AG20443 (cell line): ENCODE results near the gene CARD9.
"Not testable (repeated sequence)": the region's sequence is repeated elsewhere in the genome, so short reads cannot be mapped to it uniquely, and the experiment has no call there.

Source experiments
- DNase-seq: peaks from one replicate; pipeline ENCODE4 v3.0.0; 2012; ENCODE audit warnings: low spot score, mixed read lengths

CARD9 gene

DNA sequence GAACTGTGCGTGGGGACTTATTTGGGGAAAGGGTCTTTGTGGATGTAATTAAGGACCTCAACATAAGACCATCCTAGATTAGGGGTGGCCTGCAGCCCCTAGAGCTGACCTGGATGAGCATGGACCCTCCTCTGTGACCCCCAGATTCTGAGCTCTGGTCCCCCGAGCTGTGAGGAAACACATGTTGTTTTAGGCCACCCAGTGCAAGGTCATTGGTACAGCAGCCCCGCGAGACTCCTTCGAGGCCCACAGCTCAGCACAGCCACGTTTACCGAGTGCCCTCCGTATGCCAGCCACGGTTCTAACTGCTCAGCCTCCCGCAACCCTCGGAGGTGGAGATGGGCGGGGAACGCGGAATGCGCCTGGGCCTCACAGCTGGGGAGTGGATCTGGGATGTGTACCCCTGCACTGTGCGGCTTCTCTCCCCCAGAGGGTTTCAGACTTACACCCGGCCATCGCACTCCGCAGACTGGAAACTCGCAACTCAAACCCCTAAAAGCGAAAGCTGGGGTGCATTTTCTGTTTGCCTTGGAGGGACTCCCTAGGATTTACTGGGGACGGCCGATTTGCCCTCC, 50.6 kb downstream of the CARD9 start:
- DNase-seq = no peak

DNA sequence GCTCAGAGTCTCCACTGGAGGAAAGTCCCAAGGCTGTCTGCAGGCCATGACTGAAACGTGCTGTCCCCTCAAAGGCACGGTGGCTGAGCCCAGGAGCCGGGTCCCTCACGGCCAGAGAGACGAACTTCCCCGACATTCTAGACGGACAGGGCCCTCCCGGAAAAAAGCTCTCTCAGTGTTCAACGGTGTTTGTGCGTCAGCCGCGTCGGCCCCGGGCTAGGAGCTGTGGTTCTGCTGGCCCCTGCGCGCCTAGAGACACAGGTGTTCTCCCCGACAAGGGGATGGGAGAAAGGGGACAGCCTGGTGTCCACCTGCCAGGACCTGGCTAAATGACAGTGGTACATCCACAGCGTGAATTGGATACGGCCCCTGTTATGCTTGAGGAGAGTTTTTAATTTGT, 51.9 kb downstream of the CARD9 start:
- DNase-seq = no peak

DNA sequence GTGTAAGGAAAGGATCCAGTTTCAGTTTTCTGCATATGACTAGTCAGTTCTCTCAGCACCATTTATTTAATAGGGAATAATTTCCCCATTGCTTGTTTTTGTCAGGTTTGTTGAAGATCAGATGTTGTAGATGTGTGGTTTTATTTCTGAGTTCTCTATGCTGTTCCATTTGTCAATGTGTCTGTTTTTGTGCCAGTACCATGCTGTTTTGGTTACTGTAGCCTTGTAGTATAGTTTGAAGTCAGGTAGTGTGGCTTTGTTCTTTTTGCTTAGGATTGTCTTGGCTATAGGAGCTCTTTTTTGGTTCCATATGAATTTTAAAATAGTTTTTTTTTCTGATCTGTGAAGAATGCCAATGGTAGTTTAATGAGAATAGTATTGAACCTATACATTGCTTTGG, 52.5 kb downstream of the CARD9 start:
- not testable (repeated sequence) for DNase-seq

DNA sequence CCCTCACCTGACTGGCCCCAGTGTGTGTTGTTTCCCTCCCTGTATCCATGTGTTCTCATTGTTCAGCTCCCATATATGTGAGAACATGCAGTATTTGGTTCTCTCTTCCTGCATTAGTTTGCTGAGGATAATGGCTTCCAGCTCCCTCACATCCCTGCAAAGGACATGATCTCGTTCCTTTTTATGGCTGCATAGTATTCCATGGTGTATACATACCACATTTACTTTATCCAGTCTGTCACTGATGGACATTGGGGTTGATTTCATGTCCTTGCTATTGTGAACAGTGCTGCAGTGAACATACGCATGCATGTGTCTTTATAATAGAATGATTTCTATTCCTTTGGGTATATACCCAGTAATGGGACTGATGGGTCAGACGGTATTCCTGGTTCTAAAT, 53.5 kb downstream of the CARD9 start:
- DNase-seq = not testable (repeated sequence)

DNA sequence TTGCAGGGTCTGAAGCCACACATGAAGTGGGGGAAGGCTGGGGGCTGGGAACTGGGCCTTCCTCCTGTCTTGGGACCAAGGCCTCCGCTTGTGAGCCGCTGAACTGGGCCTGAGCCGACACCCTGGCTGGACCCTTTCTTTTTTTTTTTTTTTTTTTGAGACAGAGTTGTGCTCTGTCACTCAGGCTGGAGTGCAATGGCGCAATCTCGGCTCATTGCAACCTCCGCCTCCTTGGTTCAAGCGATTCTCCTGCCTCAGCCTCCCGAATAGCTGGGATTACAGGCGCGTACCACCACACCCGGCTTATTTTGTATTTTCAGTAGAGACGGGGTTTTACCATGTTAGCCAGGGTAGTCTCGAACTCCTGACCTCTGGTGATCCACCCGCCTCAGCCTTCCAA, 54.2 kb downstream of the CARD9 start:
- DNase-seq = not testable (repeated sequence)

DNA sequence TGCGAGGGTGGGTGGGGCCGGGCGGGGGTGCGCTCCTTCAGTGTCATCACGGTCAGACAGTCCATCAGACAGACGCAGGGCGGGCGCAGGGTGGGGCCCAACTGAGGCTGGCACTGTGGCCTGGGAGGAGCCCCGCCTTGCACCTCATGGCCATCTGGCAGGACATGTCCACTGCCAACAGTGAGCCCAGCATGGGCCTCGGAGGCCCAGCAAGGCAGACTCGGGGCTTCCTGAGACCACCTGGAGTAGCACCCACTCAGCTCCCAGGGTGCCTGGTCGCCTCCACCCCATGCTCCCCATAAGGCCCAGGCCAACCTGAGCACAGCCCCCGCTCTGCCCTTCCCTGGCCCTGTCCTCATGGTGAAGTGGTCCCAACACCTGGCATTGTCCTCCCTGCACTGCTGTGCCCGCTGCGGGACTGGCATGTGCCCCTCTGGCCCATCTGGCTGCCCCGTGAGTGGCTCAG, 54.7 kb downstream of the CARD9 start:
- no peak for DNase-seq

DNA sequence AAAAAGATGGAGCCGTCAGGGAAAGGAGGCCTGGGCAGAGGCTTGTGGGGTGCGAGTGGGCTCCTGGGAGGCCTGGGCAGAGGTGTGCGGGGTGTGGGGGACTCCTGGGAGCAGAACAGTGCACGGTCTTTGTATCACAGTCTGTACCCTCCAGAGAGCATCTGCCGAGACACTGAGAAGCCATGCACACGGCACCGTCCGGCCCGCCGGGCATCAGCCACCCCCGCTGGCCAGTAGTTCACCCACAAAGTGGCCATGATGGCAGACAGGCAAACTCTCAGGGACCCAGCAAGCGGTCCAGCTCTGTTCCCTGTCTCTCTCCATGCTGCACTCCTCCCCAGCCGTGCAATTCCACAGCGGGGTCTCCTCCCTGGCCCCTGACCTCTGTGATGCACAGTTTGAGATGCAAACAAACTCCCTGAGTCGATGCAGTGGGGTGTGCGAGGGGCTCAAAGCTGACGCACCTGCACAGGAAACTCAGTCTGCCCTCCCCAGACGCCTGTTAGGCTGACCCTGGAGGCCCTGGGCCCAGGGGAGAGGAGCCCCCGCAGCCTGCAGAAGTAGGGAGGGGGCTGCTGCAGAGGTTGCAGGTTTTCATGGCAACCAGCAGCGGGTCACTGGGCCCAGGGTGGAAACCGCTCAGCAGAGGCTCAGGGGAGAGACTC, 55.2 kb downstream of the CARD9 start:
- DNase-seq = no peak

DNA sequence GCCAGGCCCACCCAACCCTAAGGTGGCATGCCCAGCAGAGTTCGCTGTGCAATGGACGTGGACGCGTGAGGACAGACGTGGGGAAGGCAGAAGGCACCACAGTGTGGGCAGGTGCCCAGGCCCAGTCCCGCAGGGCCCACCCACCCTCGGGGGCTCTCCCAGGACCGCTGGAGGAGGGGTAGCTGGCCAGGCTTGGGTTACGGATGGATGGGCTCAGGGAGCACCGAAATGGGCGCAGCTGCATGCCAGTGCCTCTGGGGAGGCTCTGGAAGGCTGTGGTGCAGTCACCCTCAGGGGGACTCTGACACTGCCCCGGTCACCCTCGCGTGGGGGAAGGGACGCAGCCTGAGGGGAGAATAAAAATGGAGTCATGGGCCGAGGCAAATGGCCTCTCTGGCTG, 55.8 kb downstream of the CARD9 start:
- DNase-seq = no peak

DNA sequence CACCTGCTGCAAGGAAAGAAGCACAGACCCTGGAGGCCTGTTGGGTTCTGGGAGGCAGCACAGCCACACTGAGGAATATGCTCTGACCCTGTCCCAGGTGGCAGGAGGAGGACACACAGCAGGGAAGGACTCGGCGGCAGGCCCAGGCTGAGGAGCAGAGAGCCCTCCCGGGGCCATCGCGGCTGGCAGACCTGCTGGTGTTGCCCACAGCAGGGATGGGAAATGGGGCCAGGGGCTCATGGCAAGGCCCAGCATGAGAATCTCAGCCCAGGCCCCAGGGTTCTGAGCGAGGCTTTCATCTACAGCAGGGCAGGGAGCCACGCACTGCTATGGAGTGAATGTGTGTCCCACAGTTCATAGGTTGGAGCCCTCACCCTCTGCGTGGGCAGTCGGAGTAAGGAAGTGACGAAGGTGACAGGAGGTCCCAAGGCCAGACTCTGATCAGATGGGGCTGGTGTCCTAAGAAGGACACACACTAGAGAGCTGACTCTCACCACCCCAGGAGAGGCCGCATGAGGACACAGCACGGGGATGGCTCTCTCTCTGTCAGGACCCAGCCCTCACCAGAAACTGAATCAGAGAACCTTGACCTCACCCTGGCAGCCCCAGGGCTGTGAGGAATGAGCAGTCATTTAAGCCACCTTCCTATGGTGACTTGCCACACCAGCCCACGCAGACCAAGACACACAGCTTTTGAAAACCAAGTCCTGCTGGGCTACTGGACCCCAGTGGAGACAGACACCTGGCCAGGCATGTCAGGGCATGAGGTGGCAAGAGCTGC, 56.4 kb downstream of the CARD9 start:
- no peak for DNase-seq

DNA sequence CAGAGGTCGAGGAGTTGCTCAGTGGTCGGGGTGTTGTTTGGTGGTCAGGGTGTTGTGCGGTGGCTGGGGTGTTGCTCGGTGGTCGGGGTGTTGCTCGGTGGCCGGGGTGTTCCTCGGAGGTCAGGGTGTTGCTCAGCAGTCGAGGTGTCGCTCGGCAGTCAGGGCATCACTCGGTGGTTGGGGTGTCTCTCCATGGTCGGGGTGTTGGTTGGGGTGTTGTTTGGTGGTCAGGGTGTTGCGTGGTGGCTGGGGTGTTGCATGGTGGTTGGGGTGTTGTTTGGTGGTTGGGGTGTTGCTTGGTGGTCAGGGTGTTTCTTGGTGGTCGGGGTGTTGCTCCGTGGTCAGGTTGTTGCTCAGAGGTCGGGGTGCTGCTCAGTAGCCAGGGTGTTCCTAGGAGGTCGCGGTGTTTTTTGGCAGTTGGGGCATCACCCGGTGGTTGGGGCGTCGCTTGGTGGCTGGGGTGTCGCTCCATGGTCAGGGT, 57.2 kb downstream of the CARD9 start:
- no peak for DNase-seq

DNA sequence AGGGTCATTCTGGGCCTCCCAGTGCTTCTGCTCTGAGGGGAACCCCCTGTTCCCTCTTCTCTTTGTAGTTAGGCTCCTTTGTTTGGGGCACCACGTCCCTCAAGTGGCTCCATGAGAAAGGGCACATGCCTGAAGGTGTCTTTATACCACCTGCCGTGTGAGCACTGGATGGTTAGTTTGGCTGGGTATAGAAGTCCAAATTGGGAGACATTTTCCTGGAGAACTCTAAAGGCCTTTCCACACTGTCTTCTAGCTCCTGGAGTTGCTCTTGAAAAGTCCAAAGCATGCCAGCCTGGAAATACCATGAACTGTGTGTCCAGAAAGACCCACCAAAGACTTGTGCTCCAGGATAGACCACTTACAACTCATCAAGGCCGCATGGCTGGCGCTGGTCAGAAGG, 58.5 kb downstream of the CARD9 start:
- DNase-seq = no peak

DNA sequence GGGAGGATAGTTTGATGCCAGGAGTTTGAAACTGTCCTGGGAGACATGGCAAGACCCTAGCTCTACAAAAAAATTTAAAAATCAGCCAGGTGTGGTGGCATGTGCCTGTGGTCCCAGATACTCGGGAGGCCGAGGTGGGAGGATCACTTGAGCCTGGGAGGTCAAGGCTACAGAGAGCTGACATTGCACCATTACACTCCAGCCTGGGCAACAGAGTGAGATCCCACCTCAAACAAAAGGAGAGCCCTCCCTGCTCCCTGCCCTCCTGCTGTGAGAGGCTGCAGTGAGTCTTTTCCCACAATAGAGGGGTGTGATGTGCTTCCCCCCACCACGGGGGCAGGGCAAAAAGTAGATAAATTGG, 59.4 kb downstream of the CARD9 start:
- DNase-seq = no peak
